Measurements from ENCODE around the gene DSC2. TPM values are rescaled to one million over a fixed set of nuclear protein-coding genes. Genes with fewer than 3 reads are reported as not detected.

DSC2 gene
- 10 to 100 TPM; 19.3 to 19.5 TPM for total RNA-seq

- H3K4me3 ChIP-seq = peak within 1 kb of the TSS; percentile 73 to 76
- no peak for TF ChIP-seq CTCF (IDR thresholded peaks at IDR 0.05)
- peaks cover 0 to 6% of the 10 kb centered on the region in 2 donors for H3K4me1 ChIP-seq
- H3K36me3 ChIP-seq = no peaks in the 10 kb centered on the region
- peak within 1 kb of the TSS; percentile 89 to 94 for H3K27ac ChIP-seq
- peak; percentile 61 for DNase-seq (ENCODE audit: low spot score)
- H3K27me3 ChIP-seq = no peaks in the 10 kb centered on the region
- no peaks in the 10 kb centered on the region for H3K9me3 ChIP-seq
Observed at GRCh38 chr18:31102025-31102684, at the start of gene DSC2. Gene DSC2 (minus strand): TSS chr18:31102421. CDS start chr18:31101971, 450 bp downstream.

GRCh38 chr18:31149351-31149750 is 47.1 kb upstream of the DSC2 start:
- H3K4me1 ChIP-seq = no peaks in the 10 kb centered on the region
- TF ChIP-seq CTCF (IDR thresholded peaks at IDR 0.05) = no peak
- no peak overlapping the region for H3K27ac ChIP-seq
- DNase-seq (ENCODE audit: low spot score) = no peak
- no peak overlapping the region for H3K4me3 ChIP-seq
- H3K36me3 ChIP-seq = peaks cover 10% of the 10 kb centered on the region
- no peaks in the 10 kb centered on the region for H3K27me3 ChIP-seq
- no peaks in the 10 kb centered on the region for H3K9me3 ChIP-seq

GRCh38 chr18:31148600-31148999 is 46.4 kb upstream of the DSC2 start:
- no peak overlapping the region for H3K27ac ChIP-seq
- H3K27me3 ChIP-seq = no peaks in the 10 kb centered on the region
- H3K36me3 ChIP-seq = peaks cover 10% of the 10 kb centered on the region
- TF ChIP-seq CTCF (IDR thresholded peaks at IDR 0.05) = no peak
- DNase-seq (ENCODE audit: low spot score) = no peak
- H3K9me3 ChIP-seq = no peaks in the 10 kb centered on the region
- H3K4me1 ChIP-seq = no peaks in the 10 kb centered on the region
- H3K4me3 ChIP-seq = no peak overlapping the region

- no peak for DNase-seq (ENCODE audit: low spot score)
- no peaks in the 10 kb centered on the region for H3K4me1 ChIP-seq
- no peak overlapping the region for H3K27ac ChIP-seq
- no peak overlapping the region for H3K4me3 ChIP-seq
- peaks cover 8% of the 10 kb centered on the region for H3K36me3 ChIP-seq
- TF ChIP-seq CTCF (IDR thresholded peaks at IDR 0.05) = no peak
- H3K9me3 ChIP-seq = no peaks in the 10 kb centered on the region
- H3K27me3 ChIP-seq = no peaks in the 10 kb centered on the region
Observed at GRCh38 chr18:31146809-31147208, 44.6 kb upstream of the DSC2 start.

- DNase-seq (ENCODE audit: low spot score) = no peak
- Histone ChIP-seq H3K4me1 (no peaks in the 10 kb centered on the region), H3K36me3 (peaks cover 5% of the 10 kb centered on the region), H3K27me3 (no peaks in the 10 kb centered on the region), H3K4me3 (no peak overlapping the region), H3K27ac (no peak overlapping the region), H3K9me3 (no peaks in the 10 kb centered on the region)
- TF ChIP-seq CTCF (IDR thresholded peaks at IDR 0.05) = no peak
Observed at GRCh38 chr18:31143025-31143424, 40.8 kb upstream of the DSC2 start.

GRCh38 chr18:31138709-31139108 is 36.5 kb upstream of the DSC2 start:
- Histone ChIP-seq H3K4me1 (no peaks in the 10 kb centered on the region), H3K27ac (no peak overlapping the region), H3K4me3 (no peak overlapping the region), H3K36me3 (no peaks in the 10 kb centered on the region), H3K27me3 (no peaks in the 10 kb centered on the region), H3K9me3 (no peaks in the 10 kb centered on the region)
- no peak for DNase-seq (ENCODE audit: low spot score)
- no peak for TF ChIP-seq CTCF (IDR thresholded peaks at IDR 0.05)
